SK-N-SH treated with all-trans-retinoic acid at 6 μM for 48 hours (cell line): ENCODE results near the gene TECPR1.

Experiments used
- ATAC-seq: fragments of 200-7000 bp; cut with Tn5 transposase; 3 replicates; pipeline ENCODE4 v1.9.1; 2020; ENCODE audit warnings: mild to moderate bottlenecking, moderate library complexity
- ARNTL ChIP-seq: fragments of 450-650 bp; formaldehyde crosslinking; IDR thresholded peaks from 2 replicates; pipeline ENCODE4 v1.5.0; 2020; ENCODE audit warnings: low read depth, mild to moderate bottlenecking, moderate library complexity, borderline replicate concordance
- BACH2 ChIP-seq: fragments of 250-450 bp; sonication (Bioruptor Pico); IDR thresholded peaks from 2 replicates; pipeline ENCODE4 v1.9.0; 2021; ENCODE audit warnings: mild to moderate bottlenecking, borderline replicate concordance
- CREB5 ChIP-seq: fragments of 250-450 bp; sonication (Bioruptor Pico); IDR thresholded peaks from 2 replicates; pipeline ENCODE4 v1.5.1; 2020; ENCODE audit warnings: low read depth, mild to moderate bottlenecking, moderate library complexity
- CSDC2 ChIP-seq: fragments of 250-450 bp; sonication (Bioruptor Pico); IDR thresholded peaks from 2 replicates; pipeline ENCODE4 v1.5.0; 2020; ENCODE audit warnings: mild to moderate bottlenecking, moderate library complexity
- CSRNP3 ChIP-seq: fragments of 250-450 bp; sonication (Bioruptor Pico); IDR thresholded peaks from 2 replicates; pipeline ENCODE4 v1.5.1; 2021; ENCODE audit warnings: mild to moderate bottlenecking, moderate library complexity
- ESRRG ChIP-seq: fragments of 250-450 bp; sonication (Bioruptor Pico); IDR thresholded peaks from 2 replicates; pipeline ENCODE4 v1.6.1; 2021; ENCODE audit warnings: mild to moderate bottlenecking
- GLIS3 ChIP-seq: fragments of 250-450 bp; sonication (Bioruptor Pico); IDR thresholded peaks from 2 replicates; pipeline ENCODE4 v1.5.0; 2020; ENCODE audit warnings: mild to moderate bottlenecking, moderate library complexity
- ISL1 ChIP-seq: fragments of 250-450 bp; sonication (Bioruptor Pico); IDR thresholded peaks from 2 replicates; pipeline ENCODE4 v2.1.2; 2022; ENCODE audit warnings: mild to moderate bottlenecking, moderate library complexity
- PATZ1 ChIP-seq: fragments of 250-450 bp; sonication (Bioruptor Pico); IDR thresholded peaks from 2 replicates; pipeline ENCODE4 v1.8.0; 2020; ENCODE audit warnings: mild to moderate bottlenecking, moderate library complexity, borderline replicate concordance
- PPARA ChIP-seq: fragments of 250-450 bp; sonication (Bioruptor Pico); IDR thresholded peaks from 2 replicates; pipeline ENCODE4 v1.5.0; 2020; ENCODE audit warnings: mild to moderate bottlenecking, borderline replicate concordance
- RARB ChIP-seq: fragments of 250-450 bp; sonication (Bioruptor Pico); IDR thresholded peaks from 2 replicates; pipeline ENCODE4 v1.8.0; 2021; ENCODE audit warnings: mild to moderate bottlenecking, moderate library complexity
- SNAI2 ChIP-seq: fragments of 250-450 bp; sonication (Bioruptor Pico); IDR thresholded peaks from 2 replicates; pipeline ENCODE4 v1.5.0; 2020; ENCODE audit warnings: mild to moderate bottlenecking, moderate library complexity
- ZC3H10 ChIP-seq: fragments of 250-450 bp; sonication (Bioruptor Pico); IDR thresholded peaks from 2 replicates; pipeline ENCODE4 v1.5.1; 2021; ENCODE audit warnings: mild to moderate bottlenecking, moderate library complexity
- ZFP3 ChIP-seq: fragments of 250-450 bp; sonication (Bioruptor Pico); IDR thresholded peaks from 2 replicates; pipeline ENCODE4 v1.5.0; 2020; ENCODE audit warnings: mild to moderate bottlenecking, moderate library complexity
- ZFP30 ChIP-seq: fragments of 450-650 bp; formaldehyde crosslinking; IDR thresholded peaks from 2 replicates; pipeline ENCODE4 v1.5.0; 2022; ENCODE audit warnings: mild to moderate bottlenecking, moderate library complexity
- ZNF565 ChIP-seq: fragments of 450-650 bp; formaldehyde crosslinking; conservative IDR thresholded peaks from 2 replicates; pipeline ENCODE4 v1.5.0; 2020; ENCODE audit warnings: low read depth, mild to moderate bottlenecking, moderate library complexity
- ZNF70 ChIP-seq: fragments of 450-650 bp; formaldehyde crosslinking; IDR thresholded peaks from 2 replicates; pipeline ENCODE4 v1.5.0; 2020; ENCODE audit warnings: mild to moderate bottlenecking, moderate library complexity
- ZNF8 ChIP-seq: fragments of 450-650 bp; formaldehyde crosslinking; IDR thresholded peaks from 2 replicates; pipeline ENCODE4 v1.5.0; 2020; ENCODE audit warnings: mild to moderate bottlenecking, moderate library complexity

Gene TECPR1

DNA sequence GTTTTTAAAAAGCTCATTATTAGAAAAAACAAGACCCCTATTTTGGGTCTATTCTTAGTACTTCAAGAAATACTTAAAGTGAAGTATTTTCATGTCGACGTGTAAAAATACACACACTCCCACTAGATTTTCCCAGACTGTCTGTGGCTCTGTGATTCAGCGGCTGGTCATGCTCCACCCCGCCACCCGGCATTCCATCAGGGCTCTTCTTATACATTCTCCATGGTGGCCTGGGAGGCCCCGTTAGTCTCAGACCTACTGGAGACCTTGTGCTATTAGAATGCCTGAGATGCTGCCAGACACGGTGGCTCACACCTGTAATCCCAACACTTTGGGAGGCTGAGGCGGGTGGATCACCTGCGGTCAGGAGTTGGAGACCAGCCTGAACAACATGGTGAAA is 13.1 kb downstream of the TECPR1 start (continued):
- TF ChIP-seq CREB5 (CRISPR knock-in tag) (no peak), RARB (CRISPR knock-in tag) (no peak), CSRNP3 (no peak), SNAI2 (CRISPR knock-in tag) (no peak), ZC3H10 (CRISPR knock-in tag) (no peak), ZNF70 (CRISPR knock-in tag) (no peak), BACH2 (CRISPR knock-in tag) (no peak), ESRRG (CRISPR knock-in tag) (no peak)
- TF ChIP-seq, all 23 proteins: peak for 0

- no peak for ATAC-seq
- TF ChIP-seq ZC3H10 (CRISPR knock-in tag) (no peak), ZFP3 (CRISPR knock-in tag) (no peak), ZNF70 (CRISPR knock-in tag) (no peak), ZFP30 (CRISPR knock-in tag) (no peak), ZNF565 (no peak)
Measured at GRCh38 chr7:98238076-98238475, 14.0 kb downstream of the TECPR1 start.

DNA sequence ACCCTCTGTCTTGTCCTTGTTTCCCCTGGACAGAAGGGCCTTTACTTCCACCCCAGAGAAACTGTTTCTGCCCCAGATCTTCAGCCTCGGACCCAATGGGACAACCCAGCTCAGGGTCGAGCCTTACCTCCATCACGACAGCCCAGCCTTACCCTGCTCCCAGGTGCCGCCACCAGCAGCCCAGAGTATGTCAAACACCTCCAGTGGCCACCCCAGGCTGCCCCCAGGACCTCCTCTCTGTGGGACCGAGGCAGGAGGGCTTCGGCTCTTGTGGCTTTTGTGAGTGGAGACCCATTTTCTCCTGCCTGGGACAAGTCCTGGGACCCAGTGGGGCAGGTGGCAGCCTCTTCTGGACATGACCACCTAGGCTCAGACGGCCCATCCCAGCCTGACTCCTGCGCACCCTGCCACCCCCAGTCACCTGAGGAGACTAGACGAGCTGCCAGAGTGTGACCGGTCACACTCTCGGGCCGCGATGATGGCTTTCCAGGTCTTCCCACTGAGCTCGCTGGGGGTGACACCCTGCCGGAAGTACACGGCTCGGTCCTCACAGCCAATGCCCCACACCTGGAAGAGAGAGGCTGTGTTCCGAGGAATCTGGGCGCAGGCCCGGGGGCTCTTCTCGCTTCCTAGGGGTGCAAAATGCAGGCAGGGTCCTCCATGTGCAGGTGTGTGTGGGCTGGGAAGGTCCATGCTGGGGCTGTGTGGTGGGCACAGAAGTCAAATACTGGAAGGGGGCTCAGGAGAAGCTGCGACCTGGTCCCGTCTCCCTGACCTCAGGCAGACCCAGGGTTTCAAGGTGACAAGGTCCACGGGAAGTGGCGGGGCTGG is 15.5 kb downstream of the TECPR1 start:
- TF ChIP-seq CREB5 (CRISPR knock-in tag) (no peak), PPARA (CRISPR knock-in tag) (no peak), PATZ1 (CRISPR knock-in tag) (no peak), ZNF8 (CRISPR knock-in tag) (no peak), ARNTL (no peak), ZNF565 (no peak), CSDC2 (no peak), ZNF70 (CRISPR knock-in tag) (no peak), ZC3H10 (CRISPR knock-in tag) (no peak), SNAI2 (CRISPR knock-in tag) (no peak), ISL1 (CRISPR knock-in tag) (no peak), CSRNP3 (no peak), ESRRG (CRISPR knock-in tag) (no peak)
- no peak for ATAC-seq

DNA sequence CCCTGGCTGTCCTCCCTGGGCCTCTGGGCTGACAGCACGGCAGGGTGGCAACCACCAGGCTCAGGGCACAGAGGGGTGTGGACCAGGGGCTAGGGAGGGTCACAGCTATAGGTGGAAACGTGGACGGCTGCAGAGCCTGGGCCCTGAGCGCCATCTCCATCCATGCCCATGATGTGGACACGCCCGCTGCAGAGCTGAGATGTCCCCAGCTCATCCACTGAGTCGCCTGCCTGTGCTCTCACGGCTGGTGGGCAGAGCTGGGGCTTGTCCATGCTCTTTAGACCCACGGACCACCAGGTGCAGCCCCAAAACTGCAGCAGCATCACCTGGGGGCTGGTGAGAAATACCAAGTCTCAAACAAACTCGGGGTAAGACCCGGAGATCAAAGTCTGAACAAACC is 16.1 kb downstream of the TECPR1 start:
- no peak for ATAC-seq
- no peak for TF ChIP-seq GLIS3 (CRISPR knock-in tag)
- TF ChIP-seq PPARA (CRISPR knock-in tag) = no peak
- no peak for TF ChIP-seq ZFP3 (CRISPR knock-in tag)
- TF ChIP-seq ESRRG (CRISPR knock-in tag) = no peak
